Retinal pigment epithelial cell (primary cell): ENCODE measurements around the gene SZRD1.

Source experiments
- DNase-seq: peaks from one replicate; pipeline ENCODE4 v3.0.0-alpha.2; 2010; ENCODE audit warnings: low read depth
- H3K4me3 ChIP-seq: 2 replicates; pipeline ENCODE4 v1.5.1; 2011; ENCODE audit warnings: mild to moderate bottlenecking, low read length, control low read depth, moderate library complexity
- TF ChIP-seq, protein P1 (sequence below): conservative IDR thresholded peaks from 2 replicates; pipeline ENCODE4 v1.5.1; 2011; ENCODE audit warnings: low read depth, low read length, control low read depth, inconsistent platforms

SZRD1 gene

DNA sequence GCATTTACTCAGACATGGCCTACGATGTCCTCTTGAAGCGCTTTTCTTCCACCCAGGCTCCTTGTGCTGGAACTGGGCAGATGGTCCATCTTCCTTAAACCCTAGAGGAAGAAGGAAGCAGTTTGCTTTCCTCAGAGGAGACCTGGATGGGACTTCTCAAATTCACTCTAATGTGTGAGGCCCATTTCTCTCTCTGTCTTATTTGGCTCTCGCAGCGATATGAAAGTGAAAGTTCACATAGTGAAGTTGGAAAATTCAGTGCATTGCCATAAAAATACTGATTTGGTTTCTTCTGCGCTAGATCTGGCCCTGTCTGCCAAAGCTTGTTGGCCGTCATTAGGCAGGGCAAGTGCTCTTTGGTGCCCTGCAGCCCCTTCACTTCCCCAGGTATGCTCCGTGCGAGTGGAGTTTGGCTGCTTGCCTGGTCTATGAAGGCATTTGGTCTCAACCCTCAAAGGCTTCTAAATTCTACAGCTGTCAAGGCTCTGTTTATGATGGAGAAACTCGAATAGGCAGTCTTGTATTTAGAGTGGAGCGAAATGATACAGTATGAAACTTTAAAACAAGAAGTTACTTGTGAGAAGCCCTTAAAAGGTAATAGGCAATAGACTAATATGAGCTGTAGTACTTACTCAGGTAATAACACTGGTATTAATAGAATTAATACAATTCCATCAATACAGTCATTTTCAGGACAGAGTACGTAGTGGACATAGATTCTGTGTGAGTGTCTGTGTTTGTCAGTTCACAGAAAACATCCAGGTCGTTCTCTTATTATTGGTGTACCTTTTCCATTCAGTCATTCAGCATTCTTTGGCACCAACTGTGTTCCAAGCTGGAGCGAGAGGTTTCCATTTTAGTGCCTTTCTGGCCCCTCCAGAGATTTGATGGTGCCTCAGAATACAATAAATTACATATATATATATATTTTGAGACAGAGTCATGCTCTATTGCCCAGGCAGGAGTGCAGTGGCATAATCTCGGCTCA, 20.5 kb downstream of the SZRD1 start:
- no peak overlapping the region for H3K4me3 ChIP-seq
- no peak for DNase-seq
- TF ChIP-seq, protein P1, sequence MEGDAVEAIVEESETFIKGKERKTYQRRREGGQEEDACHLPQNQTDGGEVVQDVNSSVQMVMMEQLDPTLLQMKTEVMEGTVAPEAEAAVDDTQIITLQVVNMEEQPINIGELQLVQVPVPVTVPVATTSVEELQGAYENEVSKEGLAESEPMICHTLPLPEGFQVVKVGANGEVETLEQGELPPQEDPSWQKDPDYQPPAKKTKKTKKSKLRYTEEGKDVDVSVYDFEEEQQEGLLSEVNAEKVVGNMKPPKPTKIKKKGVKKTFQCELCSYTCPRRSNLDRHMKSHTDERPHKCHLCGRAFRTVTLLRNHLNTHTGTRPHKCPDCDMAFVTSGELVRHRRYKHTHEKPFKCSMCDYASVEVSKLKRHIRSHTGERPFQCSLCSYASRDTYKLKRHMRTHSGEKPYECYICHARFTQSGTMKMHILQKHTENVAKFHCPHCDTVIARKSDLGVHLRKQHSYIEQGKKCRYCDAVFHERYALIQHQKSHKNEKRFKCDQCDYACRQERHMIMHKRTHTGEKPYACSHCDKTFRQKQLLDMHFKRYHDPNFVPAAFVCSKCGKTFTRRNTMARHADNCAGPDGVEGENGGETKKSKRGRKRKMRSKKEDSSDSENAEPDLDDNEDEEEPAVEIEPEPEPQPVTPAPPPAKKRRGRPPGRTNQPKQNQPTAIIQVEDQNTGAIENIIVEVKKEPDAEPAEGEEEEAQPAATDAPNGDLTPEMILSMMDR = no peak

DNA sequence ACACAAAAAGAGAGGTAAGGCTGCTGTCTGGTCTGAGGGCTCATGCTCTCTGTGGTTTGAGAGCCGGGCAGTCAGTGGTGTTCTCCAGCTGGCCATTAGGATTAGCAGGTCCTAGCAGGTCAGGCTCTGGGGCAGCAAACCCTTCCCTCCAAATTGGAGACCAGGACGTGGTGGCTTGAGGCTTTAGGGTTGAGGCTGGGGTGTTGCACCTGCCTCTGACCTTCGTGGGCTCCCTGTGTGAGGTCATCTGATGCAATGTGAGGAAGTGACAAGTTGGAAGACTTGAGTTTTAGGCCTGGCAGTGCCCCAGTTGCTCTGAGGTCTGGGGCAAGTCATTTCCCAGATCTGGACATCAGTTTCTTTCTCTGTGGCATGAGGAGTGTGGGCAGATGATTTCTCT, 24.4 kb downstream of the SZRD1 start:
- DNase-seq = no peak
- TF ChIP-seq, protein P1 = no peak
- H3K4me3 ChIP-seq = no peak overlapping the region

DNA sequence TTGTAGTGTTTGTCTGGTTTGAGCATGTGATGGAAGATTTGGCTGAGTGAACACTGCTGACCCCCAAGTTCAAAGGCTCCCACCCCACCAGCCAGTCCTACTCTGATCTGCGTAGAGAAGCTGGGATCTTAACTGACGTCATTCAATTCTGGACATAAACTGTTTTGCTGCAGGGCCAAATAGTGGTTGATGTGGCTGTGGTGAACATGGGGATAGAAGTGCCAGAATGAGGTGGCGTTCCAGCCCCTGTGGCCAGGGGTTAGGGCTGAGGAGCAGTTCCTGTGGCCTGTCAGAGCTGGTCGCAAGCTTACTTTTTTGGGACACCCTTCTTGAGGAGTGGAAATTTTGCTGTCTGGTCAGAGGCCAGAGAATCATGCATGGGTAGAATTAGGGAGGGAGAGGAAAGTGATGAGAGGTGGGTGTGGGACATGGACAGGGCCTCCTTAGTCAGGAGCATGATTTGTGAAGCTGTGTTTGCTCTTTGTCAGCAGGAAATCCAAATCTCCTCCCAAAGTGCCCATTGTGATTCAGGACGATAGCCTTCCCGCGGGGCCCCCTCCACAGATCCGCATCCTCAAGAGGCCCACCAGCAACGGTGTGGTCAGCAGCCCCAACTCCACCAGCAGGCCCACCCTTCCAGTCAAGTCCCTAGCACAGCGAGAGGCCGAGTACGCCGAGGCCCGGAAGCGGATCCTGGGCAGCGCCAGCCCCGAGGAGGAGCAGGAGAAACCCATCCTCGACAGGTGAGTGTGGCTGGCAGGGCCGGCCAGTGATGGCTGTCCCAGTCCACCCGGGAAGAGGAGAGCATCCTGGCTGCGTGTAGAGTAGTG, 25.9 kb downstream of the SZRD1 start:
- no peak overlapping the region for H3K4me3 ChIP-seq
- TF ChIP-seq, protein P1 = no peak
- DNase-seq = no peak

DNA sequence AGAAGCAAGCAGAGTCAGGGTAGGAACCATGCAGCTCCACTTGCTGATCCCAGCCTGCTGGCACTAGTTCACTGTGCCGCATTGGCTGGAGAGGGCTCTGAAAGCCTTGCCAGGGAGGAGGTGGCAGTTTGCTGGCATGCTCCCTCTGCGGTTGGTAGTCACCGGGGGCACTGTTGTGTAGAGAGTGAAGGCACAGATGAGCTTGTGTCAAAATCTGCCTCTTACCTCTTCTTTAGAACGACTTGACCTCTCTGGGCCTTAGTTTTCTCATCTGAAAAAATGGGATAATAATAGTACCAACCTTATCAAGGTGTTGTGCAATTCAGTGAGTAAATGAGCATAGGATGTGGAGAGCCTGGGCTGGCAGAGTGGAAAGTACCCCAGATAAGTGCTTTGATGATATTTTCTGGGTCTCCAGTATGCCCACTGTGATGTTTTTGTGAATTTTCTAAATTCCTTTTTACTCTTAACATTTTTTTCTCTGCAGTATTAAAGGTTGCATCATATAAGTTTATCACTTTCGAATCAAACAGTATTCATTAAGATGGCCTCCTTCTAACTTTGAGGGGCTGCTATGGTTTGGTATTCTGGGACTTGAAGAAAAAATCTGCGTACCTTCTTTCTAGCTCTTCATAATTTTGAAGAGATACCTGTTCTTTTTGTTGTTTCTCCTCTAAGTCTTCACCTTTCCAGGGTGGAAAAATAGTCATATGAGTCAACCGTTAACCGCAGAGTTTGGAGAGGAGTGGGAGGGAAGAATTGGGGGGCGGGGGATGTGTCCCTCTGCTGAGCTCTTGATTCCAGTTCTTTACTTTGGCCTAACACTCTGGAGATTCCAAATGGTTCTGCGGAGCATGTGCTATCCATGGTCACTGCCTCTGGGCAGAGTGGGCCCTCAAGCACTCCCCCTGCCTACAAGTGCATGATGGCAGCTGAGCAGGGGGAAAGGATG, 26.8 kb downstream of the SZRD1 start:
- TF ChIP-seq, protein P1 = no peak
- H3K4me3 ChIP-seq = no peak overlapping the region
- DNase-seq = no peak

DNA sequence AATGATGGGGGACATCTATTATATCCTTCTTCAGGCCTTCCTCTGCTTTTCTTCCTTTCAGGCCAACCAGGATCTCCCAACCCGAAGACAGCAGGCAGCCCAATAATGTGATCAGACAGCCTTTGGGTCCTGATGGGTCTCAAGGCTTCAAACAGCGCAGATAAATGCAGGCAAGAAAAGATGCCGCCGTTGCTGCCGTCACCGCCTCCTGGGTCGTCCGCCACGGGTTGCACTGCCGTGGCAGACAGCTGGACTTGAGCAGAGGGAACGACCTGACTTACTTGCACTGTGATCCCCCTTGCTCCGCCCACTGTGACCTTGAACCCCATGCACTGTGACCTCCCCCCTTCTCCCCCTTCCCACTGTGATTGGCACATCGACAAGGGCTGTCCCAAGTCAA, 27.9 kb downstream of the SZRD1 start:
- no peak for DNase-seq
- H3K4me3 ChIP-seq = no peak overlapping the region
- TF ChIP-seq, protein P1 = no peak

DNA sequence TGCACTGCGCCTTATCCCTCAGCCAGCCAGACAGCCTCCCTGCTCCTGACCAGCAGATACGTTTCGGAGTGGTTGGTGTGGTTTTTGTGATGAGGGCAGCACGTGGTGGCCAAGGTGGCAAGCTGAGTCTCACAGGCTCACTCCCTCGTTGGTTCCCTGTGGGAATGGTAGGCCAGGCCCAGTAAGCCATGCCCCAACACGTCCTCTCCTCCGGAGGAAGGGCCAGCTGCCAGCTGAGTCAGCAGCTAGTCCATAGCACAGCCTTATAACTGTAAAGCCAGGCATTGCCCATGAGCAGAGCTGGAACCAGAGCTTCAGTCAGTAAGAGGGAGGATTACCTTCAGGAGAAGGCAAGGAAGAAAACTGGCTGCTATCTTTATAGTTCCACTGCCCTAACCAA, 29.5 kb downstream of the SZRD1 start:
- TF ChIP-seq, protein P1 = no peak
- H3K4me3 ChIP-seq = no peak overlapping the region
- peak; percentile 27 for DNase-seq
